Ectodermal cell (in vitro differentiated cells): Measurements from ENCODE around the gene SNTA1.
A peak's percentile ranks its signal among the peaks of the same experiment; 100 is the strongest.

Source experiments
- H3K27ac ChIP-seq: 2 replicates; pipeline ENCODE4 v1.7.0; 2013; ENCODE audit warnings: mild to moderate bottlenecking, low read depth, low read length; ENCODE audit not compliant: insufficient read depth, poor library complexity, severe bottlenecking
- H3K27me3 ChIP-seq: 2 replicates; pipeline ENCODE4 v1.7.0; 2013; ENCODE audit warnings: mild to moderate bottlenecking, low read length; ENCODE audit not compliant: insufficient read depth, control insufficient read depth, poor library complexity, severe bottlenecking
- H3K36me3 ChIP-seq: one replicate; pipeline ENCODE4 v1.7.0; 2013; ENCODE audit warnings: low read length; ENCODE audit not compliant: control insufficient read depth, insufficient read depth
- H3K4me1 ChIP-seq: one replicate; pipeline ENCODE4 v1.7.0; 2013; ENCODE audit warnings: low read length; ENCODE audit not compliant: control insufficient read depth, insufficient read depth
- H3K4me3 ChIP-seq: 2 replicates; pipeline ENCODE4 v1.7.0; 2013; ENCODE audit warnings: low read depth, low read length, control low read depth; ENCODE audit not compliant: insufficient read depth
- H3K9me3 ChIP-seq: 2 replicates; pipeline ENCODE4 v1.7.0; 2013; ENCODE audit warnings: mild to moderate bottlenecking, low read length, moderate library complexity; ENCODE audit not compliant: control insufficient read depth
- WGBS, 2 experiments: methylation state at CpG; one replicate each; pipeline ENCODE4 v1.1.7; 2013; ENCODE audit warnings: missing lambda C conversion rate in 2 of 2; 5-methylcytosine and 5-hydroxymethylcytosine counted together

The SNTA1 gene

GRCh38 chr20:33408716-33409654, 34.6 kb downstream of the SNTA1 start:
- H3K4me3 ChIP-seq, result no peak overlapping the region
- 90 to 94% methylated on average over 18 of the region's 18 CpGs for WGBS, 2 experiments

GRCh38 chr20:33408313-33408712, 35.2 kb downstream of the SNTA1 start:
- no peak overlapping the region for H3K4me3 ChIP-seq
- WGBS, 2 experiments, result 93% methylated on average over 12 of the region's 12 CpGs
- no peaks in the 10 kb centered on the region for H3K36me3 ChIP-seq
- no peak overlapping the region for H3K27ac ChIP-seq
- H3K27me3 ChIP-seq, result no peaks in the 10 kb centered on the region
- H3K9me3 ChIP-seq, result no peaks in the 10 kb centered on the region
- no peaks in the 10 kb centered on the region for H3K4me1 ChIP-seq

More at GRCh38 chr20:33408716-33409654, 34.6 kb downstream of the SNTA1 start:
- Histone ChIP-seq H3K27me3 (no peaks in the 10 kb centered on the region), H3K36me3 (no peaks in the 10 kb centered on the region), H3K4me1 (no peaks in the 10 kb centered on the region), H3K27ac (no peak overlapping the region), H3K9me3 (no peaks in the 10 kb centered on the region)

- WGBS, 2 experiments, result 83 to 88% methylated on average over 4 of the region's 4 CpGs
- no peak overlapping the region for H3K4me3 ChIP-seq
- no peaks in the 10 kb centered on the region for H3K36me3 ChIP-seq
- no peak overlapping the region for H3K27ac ChIP-seq
- no peaks in the 10 kb centered on the region for H3K4me1 ChIP-seq
- H3K27me3 ChIP-seq, result no peaks in the 10 kb centered on the region
- H3K9me3 ChIP-seq, result no peaks in the 10 kb centered on the region
These were observed 35.8 kb downstream of the SNTA1 start for GRCh38 chr20:33407796-33408195.

GRCh38 chr20:33407251-33407650, 36.3 kb downstream of the SNTA1 start:
- no peak overlapping the region for H3K27ac ChIP-seq
- no peaks in the 10 kb centered on the region for H3K9me3 ChIP-seq
- no peak overlapping the region for H3K4me3 ChIP-seq
- no peaks in the 10 kb centered on the region for H3K36me3 ChIP-seq
- WGBS, 2 experiments, result 91 to 97% methylated on average over 1 of the region's 1 CpG
- H3K4me1 ChIP-seq, result peaks cover 3% of the 10 kb centered on the region
- H3K27me3 ChIP-seq, result no peaks in the 10 kb centered on the region

- Histone ChIP-seq H3K4me1 (peaks cover 7% of the 10 kb centered on the region), H3K9me3 (no peaks in the 10 kb centered on the region), H3K36me3 (no peaks in the 10 kb centered on the region), H3K27me3 (no peaks in the 10 kb centered on the region), H3K4me3 (no peak overlapping the region), H3K27ac (no peak overlapping the region)
- WGBS, 2 experiments, result 92 to 93% methylated on average over 2 of the region's 2 CpGs
These were observed 39.3 kb downstream of the SNTA1 start for GRCh38 chr20:33404281-33404680.

- no peak overlapping the region for H3K27ac ChIP-seq
- 61 to 63% methylated on average over 8 of the region's 8 CpGs for WGBS, 2 experiments
- H3K27me3 ChIP-seq, result no peaks in the 10 kb centered on the region
- H3K4me1 ChIP-seq, result peaks cover 7% of the 10 kb centered on the region
- peak overlapping the region; percentile 98 for H3K4me3 ChIP-seq
- H3K36me3 ChIP-seq, result no peaks in the 10 kb centered on the region
- no peaks in the 10 kb centered on the region for H3K9me3 ChIP-seq
These were observed 41.6 kb downstream of the SNTA1 start for GRCh38 chr20:33401921-33402369.

- peaks cover 5% of the 10 kb centered on the region for H3K36me3 ChIP-seq
- H3K27ac ChIP-seq, result no peak within 1 kb of the TSS
- no peaks in the 10 kb centered on the region for H3K27me3 ChIP-seq
- 0% methylated on average over 43 of the region's 43 CpGs for WGBS, 2 experiments
- peak within 1 kb of the TSS; percentile 98 for H3K4me3 ChIP-seq
- no peaks in the 10 kb centered on the region for H3K9me3 ChIP-seq
- peaks cover 7% of the 10 kb centered on the region for H3K4me1 ChIP-seq
These were observed 42.2 kb downstream of the SNTA1 start, which contains the start of gene CDK5RAP1 for GRCh38 chr20:33401184-33401920. Gene CDK5RAP1 (minus strand): TSS chr20:33401519. CDS start chr20:33397064, 4,455 bp downstream.

GRCh38 chr20:33400812-33401183, 42.8 kb downstream of the SNTA1 start:
- peaks cover 7% of the 10 kb centered on the region for H3K4me1 ChIP-seq
- 1 to 2% methylated on average over 8 of the region's 8 CpGs for WGBS, 2 experiments
- H3K27me3 ChIP-seq, result no peaks in the 10 kb centered on the region
- H3K4me3 ChIP-seq, result peak overlapping the region; percentile 98
- no peak overlapping the region for H3K27ac ChIP-seq
- H3K36me3 ChIP-seq, result peaks cover 5% of the 10 kb centered on the region
- H3K9me3 ChIP-seq, result no peaks in the 10 kb centered on the region

- Histone ChIP-seq H3K9me3 (no peaks in the 10 kb centered on the region), H3K4me1 (peaks cover 7% of the 10 kb centered on the region), H3K4me3 (no peak overlapping the region), H3K27ac (no peak overlapping the region), H3K36me3 (peaks cover 5% of the 10 kb centered on the region), H3K27me3 (no peaks in the 10 kb centered on the region)
- 71 to 77% methylated on average over 6 of the region's 6 CpGs for WGBS, 2 experiments
These were observed 43.6 kb downstream of the SNTA1 start for GRCh38 chr20:33399924-33400323.

GRCh38 chr20:33394718-33395117, 48.8 kb downstream of the SNTA1 start:
- Histone ChIP-seq H3K4me1 (no peaks in the 10 kb centered on the region), H3K36me3 (peaks cover 40% of the 10 kb centered on the region), H3K4me3 (no peak overlapping the region), H3K9me3 (no peaks in the 10 kb centered on the region), H3K27ac (no peak overlapping the region), H3K27me3 (no peaks in the 10 kb centered on the region)
- WGBS, 2 experiments, result 93 to 95% methylated on average over 4 of the region's 4 CpGs
